Mucosa of gallbladder (tissue), 1 donor: ENCODE measurements around the gene TPM1. TPM values are rescaled to one million over a fixed set of nuclear protein-coding genes. Genes with fewer than 3 reads are reported as not detected.

Experiments used
- DNase-seq: peaks from one replicate; pipeline ENCODE4 v3.0.0-alpha.2; 2020; ENCODE audit warnings: low spot score
- total RNA-seq: library from RNA; stranded (reverse); gene quantifications from one replicate; pipeline ENCODE4 v1.2.1, GENCODE V29; 2021
- donor health status: DM: no; HTN: no; CAD: no.

Gene TPM1
- total RNA-seq, 1 donor from 2014 or later: 1,361 TPM

DNA sequence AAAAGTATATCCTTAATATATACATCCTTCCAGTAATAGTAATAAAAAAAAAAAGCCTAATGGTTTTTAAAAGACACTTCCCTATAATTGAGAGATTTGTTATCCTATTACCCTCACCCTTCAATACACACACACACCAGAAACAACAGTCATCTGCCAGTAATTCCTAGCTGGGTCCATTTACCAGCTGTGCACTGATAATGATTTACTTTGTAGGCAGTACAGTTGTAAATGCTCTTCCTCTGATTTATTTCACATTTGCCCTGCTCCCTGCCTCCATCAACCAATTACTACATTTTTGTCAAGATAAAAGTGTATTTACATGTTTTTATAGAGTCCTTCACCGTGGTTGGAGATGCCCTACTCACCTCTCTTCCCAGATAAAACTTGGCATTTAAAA, 12.4 kb downstream of the TPM1 start:
- no peak for DNase-seq

DNA sequence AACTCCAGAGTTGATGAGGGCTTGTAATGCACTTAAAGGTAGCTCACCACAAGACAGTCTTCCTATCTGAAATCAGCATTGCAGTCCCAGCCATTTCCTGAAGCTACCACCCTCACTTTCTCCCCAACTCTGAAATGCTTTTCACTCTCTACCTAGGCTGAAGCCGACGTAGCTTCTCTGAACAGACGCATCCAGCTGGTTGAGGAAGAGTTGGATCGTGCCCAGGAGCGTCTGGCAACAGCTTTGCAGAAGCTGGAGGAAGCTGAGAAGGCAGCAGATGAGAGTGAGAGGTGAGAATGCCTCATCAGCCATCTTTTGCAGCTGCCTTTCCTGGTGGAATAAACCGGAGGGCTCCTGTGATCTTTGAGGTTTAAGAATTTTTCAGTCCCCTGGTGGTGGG, 14.3 kb downstream of the TPM1 start:
- DNase-seq: no peak

DNA sequence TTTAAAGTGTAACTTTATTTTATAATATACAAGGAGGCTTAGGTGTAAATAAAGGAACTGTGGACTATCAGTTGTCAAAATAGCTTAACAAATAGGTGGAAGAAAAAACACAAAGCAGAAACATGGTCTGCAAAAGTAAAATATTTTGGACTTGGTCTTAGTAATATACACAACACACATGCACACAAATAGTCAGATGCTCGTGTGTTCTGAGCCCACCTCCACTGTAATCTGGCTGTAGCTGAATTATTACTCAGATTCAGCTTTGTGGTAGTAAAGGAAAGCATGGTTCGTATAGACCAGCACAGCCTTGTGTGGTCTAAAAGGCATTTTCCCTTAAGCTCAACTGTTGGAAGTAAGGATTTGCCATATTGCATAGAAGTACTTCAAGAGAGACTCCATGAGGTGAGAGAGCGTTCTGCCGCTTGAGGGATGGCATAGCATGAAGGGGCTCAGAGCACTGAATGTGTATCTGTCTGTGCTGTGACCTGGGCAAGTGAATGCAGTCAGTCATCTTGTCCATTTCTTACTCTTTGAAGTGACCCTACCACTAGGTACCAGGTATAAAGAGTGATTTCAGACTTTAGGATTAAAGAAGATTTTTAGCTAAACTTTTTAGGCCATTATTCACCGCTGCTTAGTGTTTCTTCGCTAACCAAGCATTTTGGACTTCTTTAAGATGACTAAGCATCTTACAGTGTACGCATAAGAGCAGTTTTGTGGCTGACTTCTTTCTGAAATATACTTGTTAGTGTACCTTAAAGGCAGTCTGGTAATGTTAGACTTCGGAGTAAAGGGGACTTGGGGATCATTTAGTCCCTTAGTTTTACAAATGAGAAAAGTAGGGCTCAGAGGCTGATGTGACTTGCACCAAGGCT, 15.2 kb downstream of the TPM1 start:
- DNase-seq: no peak

DNA sequence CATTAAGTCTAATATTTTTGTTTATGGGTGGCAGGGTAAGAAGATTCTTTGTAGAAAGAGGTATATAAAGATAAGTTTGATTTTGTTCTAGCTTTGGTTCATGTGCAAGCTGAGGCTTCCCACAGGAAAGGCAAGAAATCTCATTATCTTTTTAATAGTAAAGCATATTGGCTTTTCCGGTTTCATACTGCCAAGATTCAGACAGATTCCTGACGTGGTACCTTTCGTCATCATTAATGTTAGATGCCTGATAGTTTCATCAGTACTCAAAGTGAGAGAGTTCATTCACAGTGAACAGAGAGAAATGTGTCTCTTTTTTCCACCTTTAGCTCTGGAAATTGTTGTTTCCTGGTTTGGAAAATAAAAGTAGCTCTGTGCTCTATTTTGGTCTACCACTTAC, 16.5 kb downstream of the TPM1 start:
- no peak for DNase-seq

DNA sequence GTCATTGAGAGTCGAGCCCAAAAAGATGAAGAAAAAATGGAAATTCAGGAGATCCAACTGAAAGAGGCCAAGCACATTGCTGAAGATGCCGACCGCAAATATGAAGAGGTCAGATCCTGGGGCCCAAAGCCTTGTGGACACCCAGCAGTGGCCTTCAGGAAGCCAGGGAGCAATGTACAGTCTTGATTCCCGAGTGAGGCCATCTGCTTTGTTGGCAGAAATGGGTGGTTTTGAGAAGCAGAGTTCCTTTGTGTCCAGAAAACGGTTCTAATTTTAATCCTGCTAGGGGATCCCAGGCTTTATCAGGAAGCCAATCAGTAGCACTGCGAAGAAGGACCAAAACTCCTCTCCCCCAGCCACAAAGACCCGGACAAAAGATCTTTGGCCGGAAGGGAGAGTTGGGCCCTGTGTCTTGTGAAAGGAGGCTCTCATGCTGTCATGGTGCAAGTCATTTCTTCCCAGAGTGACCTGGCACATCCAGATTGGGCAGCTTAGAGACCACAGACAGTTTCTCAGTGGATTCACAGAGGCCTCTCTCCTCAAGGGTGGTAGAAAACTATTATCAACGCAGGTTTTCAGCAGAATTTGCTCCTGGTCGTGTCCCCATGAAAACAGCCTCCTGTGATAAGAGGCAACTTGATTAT, 17.1 kb downstream of the TPM1 start:
- DNase-seq: no peak

DNA sequence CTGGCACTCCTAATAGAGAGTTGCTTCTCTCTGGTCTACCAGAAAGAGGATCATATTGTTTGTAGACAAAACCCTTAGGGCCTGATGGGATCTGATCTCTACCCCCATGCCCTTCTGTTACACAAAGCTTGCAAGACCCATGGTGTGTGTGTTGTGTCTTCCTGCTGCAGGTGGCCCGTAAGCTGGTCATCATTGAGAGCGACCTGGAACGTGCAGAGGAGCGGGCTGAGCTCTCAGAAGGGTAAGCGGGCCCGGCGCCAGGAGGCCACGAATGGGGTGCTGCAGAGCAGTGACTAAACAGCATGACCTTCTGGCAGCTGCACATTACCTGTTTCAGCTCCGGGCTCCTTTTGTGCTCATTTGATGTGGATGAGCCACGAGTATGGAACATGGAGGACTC, 18.2 kb downstream of the TPM1 start:
- DNase-seq: no peak

DNA sequence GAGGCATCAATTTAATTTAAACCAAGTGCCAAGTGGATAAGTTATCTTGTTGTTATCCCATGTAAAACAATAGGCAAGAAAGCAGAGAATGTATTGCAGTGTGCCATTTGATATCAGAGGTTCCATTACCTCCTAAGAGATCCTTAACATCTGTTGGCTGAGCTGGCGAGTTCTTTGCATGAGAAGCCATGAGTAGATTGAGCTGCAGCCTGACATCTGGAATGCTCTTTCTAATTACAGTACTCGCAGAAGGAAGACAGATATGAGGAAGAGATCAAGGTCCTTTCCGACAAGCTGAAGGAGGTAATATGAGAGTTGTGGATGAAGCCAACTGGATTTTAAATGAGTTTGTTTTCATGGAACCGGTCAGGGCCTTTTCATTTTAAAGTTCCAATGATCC, 19.4 kb downstream of the TPM1 start:
- DNase-seq: no peak

DNA sequence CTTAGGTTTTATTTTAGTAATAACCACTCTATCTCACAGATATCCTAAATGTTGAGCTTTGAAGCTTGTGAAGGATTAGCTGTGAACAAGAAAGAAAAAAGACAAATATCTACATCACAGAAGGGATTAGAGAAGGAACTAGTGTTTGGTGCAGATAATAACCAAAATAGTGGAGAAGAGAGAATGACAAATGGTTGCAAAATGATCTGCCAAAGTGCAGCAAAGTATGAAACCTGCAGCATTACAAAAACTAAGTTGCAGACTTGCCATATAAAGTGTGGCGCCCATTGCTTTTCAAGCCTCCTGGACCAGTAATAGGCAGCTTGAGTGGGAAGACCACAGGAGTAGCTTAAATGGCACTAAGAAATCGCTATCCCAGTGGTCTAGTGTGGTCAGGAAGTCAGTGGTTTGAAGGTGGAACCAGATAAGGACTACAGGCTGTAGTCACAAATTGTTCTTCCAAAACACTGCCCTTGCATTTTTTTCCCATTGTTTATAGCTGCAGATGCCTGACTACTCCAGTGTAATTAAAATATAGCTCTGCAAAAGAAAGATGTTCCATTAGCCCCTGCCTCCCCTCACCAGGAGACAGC, 20.7 kb downstream of the TPM1 start:
- no peak for DNase-seq

DNA sequence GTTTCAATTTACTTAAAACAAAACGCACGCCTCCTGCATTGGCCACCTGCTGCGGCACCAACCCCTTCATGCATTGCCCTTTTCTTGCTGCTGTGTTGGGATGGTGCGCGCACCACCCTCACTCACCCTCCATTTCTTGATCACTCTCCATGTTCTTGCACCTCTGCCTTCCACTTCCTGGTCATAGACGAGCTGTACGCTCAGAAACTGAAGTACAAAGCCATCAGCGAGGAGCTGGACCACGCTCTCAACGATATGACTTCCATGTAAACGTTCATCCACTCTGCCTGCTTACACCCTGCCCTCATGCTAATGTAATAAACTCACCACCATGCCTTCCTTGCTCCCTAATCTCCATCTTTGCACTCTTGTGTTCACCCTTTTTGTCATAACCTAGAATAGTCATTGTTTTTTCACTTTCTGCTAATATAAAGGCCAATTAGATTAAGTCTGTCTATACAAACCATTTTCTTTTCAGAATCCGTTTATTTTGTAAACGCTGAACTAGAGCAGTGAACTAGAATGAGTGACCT, 21.4 kb downstream of the TPM1 start:
- DNase-seq: no peak

DNA sequence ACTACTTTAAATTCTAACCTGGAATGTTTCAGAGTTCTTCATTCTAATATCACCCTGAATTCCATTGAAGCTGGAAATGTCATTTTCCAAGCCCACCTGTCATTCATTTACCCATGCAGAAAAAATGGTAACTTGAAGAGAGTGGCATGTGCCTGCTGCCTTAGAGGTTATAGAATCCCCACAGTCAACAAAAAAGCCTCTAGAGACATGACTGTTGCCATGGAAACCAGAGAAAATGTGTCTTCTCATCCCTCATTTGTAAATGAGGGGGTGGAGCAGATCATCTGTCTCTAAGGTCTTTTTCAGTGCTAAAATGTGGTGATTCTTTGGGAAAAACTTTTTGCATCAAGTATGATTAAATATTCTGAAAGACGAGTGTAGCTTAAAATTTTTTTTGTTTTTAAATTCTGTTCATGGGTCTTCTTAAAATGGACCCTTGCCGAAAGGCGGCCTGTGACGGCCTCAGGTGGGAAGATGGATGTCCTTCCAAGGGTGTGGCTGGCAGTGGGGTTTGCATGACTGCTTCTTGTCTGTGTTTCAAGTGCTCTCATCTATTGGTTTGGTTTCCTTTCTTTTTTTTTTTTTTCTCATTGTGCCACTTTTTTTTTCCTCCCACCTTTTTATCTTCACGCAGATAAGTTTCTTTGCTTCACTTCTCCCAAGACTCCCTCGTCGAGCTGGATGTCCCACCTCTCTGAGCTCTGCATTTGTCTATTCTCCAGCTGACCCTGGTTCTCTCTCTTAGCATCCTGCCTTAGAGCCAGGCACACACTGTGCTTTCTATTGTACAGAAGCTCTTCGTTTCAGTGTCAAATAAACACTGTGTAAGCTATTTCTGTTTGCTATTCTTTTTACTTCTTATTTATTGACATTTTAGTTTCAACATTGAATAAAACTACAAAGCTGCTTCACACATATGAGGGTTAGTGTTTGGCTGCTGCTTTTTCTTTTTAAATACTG, 23.0 kb downstream of the TPM1 start:
- DNase-seq: no peak

DNA sequence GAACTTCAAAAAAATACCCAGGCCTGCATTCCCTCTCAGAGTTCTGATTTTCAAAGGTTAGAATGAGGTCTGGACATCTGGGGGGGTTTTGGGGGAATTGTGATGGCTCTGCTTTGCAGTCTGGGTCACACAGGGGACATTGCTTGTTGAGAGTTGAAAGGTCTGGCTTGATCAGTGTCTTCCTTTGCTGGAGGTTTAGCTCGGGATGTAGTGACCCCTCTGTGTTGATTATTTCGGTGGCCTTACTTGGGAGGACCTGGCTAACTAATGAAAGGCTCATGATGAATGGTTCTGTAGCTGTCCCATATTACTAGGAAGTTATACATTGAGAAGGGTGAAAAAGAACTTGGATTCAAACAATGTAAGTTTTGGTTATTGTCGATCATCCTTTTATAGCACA, 23.7 kb downstream of the TPM1 start:
- no peak for DNase-seq

DNA sequence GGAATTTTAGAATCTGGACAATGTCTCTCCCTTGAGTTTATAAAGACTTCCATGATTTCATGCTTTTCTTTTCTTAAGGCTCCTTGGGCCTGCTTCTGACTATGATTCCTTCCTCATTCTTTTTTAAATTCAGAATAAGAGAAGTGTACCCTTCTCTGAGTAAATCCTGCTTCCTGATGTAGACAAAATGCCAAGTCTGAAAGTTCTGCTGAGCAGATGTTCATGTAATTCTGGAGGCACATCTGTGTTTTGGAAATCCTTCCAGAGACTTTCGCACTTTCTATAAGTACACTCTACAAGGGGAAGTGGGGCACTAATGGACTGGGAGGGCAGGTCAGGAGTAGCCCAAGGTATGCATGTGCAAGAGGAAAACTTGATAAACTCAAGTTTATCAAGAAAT, 24.8 kb downstream of the TPM1 start:
- no peak for DNase-seq

DNA sequence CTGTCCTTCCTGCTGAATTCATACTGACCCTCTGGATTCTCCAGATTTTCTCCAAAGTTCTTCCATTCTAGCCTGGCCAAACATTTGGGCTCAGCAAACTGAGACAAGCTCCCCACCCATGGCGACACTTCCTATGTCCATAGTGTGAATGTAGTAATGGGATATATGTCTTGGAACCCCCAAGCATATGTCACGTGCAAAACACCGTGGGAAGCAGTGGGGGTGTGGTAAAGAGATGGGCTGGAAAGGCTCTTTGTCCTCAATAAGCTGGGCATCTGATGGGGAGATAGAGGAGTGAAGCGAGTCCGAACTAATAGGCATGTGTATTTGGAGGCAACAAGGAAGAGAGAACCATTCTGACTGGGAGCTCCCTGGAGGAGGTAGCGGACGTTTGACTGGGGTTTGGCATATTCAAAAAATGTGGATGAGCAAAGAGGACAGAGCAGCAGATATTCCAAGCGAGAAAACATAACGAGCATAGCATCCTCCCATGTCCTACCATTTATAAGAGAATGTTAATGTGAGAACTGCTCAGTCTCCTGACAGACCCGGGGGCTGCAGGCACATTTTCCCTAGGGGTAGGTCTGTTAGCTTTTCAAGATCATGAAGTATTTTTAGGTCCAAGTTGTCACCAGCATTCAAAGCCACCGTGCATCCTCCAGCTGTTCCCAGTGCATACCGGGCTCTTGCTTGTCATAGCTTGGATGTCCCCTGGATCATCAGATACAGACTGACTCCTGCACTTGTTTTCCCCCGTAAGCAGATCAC, 25.6 kb downstream of the TPM1 start:
- DNase-seq: no peak

DNA sequence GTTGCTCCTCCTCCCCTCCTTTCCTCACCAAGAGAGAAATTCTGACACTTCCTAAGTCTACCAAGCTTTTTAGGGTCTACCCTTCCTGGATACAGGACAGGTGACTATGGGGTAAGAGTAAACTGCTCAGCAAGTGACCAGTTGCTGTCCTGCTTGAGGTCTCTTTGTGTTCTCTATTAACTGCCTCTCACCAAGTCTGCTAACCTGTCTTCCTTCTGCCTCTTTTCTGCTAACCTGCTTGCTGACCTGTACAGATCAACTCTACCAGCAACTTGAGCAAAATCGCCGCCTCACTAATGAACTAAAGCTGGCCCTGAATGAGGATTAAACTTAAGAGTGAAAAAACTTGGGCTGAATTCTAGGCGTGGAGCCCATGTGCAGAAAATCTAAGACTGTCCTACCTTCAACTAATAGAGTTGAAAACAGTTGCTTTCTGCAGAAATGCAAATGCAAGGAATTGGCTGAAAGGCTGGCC, 27.1 kb downstream of the TPM1 start:
- no peak for DNase-seq

DNA sequence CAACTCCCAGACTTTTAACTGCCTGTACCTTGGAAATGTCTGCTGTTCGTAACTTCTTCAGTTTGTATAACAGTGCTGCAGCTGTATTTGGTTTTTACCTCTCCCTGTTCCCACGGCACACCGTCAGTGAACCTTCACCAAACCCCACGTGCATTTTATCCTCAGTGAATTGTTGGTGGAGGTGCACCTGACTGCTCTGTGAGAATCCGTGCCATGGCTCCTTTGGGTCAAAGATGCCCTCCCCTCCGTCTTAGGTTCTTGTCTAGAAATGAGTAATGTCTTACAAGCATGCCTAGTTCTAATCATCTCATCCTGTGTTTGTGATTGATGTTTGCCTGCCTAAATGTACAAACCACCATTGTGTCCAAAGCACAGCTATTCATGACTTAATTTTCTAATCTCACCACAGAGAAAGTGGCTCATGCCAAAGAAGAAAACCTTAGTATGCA, 28.2 kb downstream of the TPM1 start:
- no peak for DNase-seq

DNA sequence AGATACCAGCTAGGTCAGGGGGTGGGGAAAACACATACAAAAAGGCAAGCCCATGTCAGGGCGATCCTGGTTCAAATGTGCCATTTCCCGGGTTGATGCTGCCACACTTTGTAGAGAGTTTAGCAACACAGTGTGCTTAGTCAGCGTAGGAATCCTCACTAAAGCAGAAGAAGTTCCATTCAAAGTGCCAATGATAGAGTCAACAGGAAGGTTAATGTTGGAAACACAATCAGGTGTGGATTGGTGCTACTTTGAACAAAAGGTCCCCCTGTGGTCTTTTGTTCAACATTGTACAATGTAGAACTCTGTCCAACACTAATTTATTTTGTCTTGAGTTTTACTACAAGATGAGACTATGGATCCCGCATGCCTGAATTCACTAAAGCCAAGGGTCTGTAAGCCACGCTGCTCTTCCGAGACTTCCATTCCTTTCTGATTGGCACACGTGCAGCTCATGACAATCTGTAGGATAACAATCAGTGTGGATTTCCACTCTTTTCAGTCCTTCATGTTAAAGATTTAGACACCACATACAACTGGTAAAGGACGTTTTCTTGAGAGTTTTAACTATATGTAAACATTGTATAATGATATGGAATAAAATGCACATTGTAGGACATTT, 28.9 kb downstream of the TPM1 start:
- no peak for DNase-seq

DNA sequence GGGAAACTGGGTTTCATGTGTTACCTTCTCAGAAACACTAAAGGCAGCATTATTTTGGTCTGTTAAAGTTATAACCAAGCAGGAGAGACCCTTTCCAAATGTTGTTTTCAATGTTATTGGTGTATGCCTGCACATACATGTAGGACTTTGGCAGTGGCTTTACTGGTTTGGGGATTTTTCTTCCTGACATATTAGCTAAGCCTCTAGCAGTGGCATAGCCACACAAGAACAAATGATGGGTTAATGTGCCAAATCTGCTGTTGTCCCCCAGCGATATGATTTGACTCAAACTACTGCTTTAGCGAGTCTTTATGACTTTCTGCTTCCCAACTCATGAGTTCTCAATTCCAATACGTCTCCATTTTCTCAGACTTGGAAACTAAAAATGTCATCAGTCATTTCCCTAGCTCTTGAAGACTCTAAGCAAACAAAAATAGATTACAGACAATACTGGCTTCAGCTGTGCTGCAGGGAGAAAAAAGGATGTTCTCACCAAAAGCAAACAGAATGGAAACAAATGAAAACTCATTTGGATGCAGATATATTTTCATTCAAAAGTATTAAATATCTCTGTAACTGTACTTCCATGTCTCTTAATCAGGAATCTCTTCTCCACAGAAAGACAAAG, 29.6 kb downstream of the TPM1 start:
- DNase-seq: no peak

DNA sequence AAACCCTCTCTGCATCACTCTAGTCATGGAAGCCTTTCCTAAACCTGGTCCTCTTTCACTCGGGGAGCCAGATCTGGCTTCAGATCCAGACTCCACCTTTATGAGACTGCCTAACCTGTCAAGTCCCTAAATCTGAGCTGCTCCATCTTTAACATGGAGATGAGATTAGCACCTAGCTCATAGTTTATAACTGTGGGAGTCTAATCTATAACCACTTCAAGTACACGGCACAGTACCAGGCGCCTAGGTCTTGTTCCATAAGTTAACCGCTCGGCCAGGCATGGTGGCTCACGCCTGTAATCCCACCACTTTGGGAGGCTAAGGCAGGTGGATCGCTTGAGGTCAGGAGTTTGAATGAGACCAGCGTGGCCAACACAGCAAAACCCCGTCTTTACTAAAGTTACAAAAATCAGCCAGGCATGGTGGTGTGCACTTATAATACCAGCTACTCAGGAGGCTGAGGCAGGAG, 30.3 kb downstream of the TPM1 start:
- no peak for DNase-seq

DNA sequence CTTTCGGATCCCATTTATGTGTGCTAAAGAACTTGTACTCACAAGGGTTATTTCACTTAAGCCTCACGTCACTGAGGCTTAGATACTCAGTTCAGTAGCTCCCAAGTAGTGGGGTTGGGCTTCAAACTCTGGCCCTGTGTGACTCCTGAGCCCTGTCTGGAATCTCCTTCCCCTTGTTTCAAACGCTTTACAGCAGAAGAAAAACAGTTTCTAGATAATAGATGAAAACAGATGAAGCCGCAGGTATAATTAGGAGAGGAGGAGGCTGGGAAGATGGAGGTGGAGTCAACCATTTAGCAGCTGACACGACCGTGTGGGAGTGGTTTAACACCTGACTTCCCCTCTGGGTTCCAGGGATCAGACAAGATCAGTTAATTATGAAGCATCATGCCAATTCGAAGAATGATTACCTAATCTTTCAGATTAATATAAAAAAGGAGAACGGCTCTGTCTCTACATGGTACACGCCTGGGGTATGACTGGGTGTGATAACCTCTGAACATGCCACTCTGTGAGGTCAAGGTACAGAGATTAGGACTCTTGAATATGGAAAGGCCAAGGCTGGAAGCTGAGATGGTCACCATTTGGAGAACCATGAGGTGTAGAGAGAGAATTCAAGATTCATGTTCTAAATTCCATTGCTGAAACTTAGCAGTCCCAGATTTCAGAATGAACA, 31.1 kb downstream of the TPM1 start:
- DNase-seq: peak; percentile 49
